GM18507 (cell line): Measurements from ENCODE around the gene TTC29.
"Not testable (repeated sequence)": the region's sequence is repeated elsewhere in the genome, so short reads cannot be mapped to it uniquely, and the experiment has no call there.

ENCODE experiments used
- DNase-seq: peaks from one replicate; pipeline ENCODE4 v3.0.0; 2011; ENCODE audit warnings: low read depth; ENCODE audit not compliant: insufficient read length; ENCODE audit errors: extremely low spot score
- FAIRE-seq: peaks from 2 replicates; lab custom pipeline; 2011; peaks lifted over from hg19 to GRCh38; lab: Jason Lieb, UNC

Gene TTC29

GRCh38 chr4:146762016-146762415 lies 183.6 kb downstream of the TTC29 start:
- DNase-seq, result no peak
- FAIRE-seq, result no peak

- FAIRE-seq, result peak; percentile 78
These were observed 203.2 kb downstream of the TTC29 start for GRCh38 chr4:146742416-146742815.

GRCh38 chr4:146739182-146739581 lies 206.5 kb downstream of the TTC29 start:
- no peak for DNase-seq
- no peak for FAIRE-seq

More at GRCh38 chr4:146742416-146742815, 203.2 kb downstream of the TTC29 start:
- no peak for DNase-seq

GRCh38 chr4:146723519-146723918 lies 222.1 kb downstream of the TTC29 start:
- not testable (repeated sequence) for FAIRE-seq, DNase-seq

DNA sequence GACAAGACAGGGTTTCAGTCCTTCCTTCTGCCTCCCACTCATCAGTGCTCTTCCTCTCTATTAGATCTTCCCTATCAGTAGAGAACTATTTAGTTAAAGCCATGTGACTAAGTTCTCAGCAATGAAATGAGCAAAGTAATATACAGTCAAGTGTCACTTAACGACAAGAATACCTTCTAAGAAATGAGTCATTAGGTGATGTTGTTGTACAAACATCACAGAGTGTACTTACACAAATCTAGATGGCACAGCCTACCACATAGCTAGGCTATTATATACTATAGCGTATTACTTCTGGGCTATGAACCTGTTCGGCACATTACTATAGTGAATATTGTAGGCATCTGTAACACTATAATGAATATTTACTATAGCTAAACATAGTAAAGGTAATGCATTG lies 235.7 kb downstream of the TTC29 start:
- DNase-seq (no peak), FAIRE-seq (no peak)

DNA sequence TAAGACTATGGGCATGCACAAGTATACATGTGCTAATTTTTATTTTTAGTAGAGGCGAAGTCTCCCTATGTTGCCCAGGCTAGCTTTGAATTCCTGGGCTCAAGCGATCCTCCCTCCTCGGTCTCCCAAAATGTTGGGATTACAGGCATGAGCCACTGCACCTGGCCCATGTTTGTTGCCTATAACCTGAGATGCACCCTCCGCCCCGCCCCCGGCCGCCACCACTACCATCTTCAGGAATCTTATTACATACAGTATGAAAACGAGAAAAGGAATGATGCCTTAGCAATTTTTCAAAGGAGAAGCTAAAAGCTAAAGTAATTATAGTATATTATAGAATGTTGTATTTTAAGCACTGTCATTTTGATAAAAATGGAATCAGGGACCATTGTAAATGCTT lies 245.8 kb downstream of the TTC29 start:
- DNase-seq (no peak), FAIRE-seq (no peak)

DNA sequence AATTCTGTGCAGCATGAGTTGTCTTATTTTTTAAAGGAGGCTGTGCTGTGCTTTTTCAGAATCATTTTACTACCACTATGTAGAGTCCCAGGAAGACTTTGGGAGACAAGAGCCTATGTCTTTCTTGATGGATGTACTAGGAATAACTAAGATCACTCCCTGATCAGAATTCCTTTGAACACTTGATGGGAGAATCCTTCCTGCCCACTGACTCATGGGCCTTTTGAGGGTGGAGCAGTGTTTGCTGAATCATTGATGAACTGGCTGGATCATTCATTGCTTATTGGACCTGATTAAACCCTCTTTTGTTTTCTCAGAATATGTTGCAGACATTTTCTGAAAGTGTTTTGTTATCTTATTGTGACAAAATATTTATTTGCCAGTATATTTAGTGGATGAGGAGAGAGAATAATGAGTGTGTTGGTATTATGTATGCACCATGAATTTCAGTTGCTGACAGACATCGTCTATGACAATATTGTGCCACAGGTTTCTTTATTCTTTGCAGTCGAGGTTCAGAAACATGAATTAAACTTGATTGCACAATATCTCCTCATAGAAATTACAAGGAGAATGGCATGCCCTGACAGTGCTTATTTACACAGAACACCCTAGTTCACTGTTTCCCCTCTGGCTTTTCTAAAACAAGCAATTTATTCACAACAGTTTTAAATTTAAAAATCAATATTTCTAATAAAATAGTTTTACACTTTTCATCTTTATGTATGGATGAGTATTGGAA lies 270.7 kb downstream of the TTC29 start:
- FAIRE-seq (no peak), DNase-seq (no peak)

GRCh38 chr4:146663968-146664311 lies 281.7 kb downstream of the TTC29 start:
- FAIRE-seq, result not testable (repeated sequence)

DNA sequence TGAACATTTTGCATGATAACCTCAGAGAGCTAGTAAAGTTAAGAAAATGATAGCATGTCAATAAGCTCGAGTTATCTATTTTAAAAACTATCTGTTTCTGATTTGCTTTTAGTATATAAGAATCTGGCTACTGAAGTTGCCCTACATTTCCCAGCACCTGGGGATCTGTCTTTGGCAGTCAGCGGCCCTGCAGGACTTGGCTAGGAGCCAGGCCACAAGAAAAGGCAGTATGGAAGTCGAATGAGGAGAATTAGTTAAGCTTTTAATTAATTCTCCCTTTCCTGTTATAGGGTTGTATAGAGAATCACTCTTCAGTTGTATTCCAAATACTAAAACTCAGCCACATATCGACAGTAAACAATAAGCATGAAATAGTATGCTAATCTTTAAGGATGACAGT lies 284.3 kb downstream of the TTC29 start:
- FAIRE-seq (no peak), DNase-seq (no peak)

More at GRCh38 chr4:146663968-146664311, 281.7 kb downstream of the TTC29 start:
- DNase-seq, result not testable (repeated sequence)
